GM19438 (cell line): Measurements from ENCODE around the gene P2RY14.

Experiments used
- ATAC-seq: cut with Tn5 transposase; IDR thresholded peaks from one replicate; pipeline ENCODE4 v1.9.1; 2021; ENCODE audit warnings: low read depth; ENCODE audit not compliant: unreplicated experiment

The P2RY14 gene

DNA sequence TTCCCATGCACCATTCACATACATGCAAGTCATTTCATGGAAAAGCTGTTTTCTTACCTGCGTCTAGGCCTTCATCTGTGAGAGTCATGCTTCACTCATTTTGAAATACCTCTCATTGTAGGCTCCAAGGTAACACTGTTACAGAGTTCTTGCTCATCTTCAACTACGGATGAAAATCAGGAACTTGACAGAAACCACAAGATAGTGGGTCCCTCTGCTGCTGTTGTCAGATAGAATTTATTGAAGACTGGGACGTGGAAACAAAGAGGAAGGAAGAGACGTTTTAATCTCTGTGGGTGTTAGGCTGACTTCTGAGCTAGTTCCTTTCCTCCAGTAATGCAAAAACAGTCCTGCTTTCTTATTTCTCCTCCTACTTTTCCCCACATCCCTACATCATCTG, at the start of gene P2RY14:
P2RY14 (minus strand) TSS at position 313 of the 400 bp plus-strand sequence. CDS start 64,226 bp downstream, outside the sequence.
- ATAC-seq: no peak

DNA sequence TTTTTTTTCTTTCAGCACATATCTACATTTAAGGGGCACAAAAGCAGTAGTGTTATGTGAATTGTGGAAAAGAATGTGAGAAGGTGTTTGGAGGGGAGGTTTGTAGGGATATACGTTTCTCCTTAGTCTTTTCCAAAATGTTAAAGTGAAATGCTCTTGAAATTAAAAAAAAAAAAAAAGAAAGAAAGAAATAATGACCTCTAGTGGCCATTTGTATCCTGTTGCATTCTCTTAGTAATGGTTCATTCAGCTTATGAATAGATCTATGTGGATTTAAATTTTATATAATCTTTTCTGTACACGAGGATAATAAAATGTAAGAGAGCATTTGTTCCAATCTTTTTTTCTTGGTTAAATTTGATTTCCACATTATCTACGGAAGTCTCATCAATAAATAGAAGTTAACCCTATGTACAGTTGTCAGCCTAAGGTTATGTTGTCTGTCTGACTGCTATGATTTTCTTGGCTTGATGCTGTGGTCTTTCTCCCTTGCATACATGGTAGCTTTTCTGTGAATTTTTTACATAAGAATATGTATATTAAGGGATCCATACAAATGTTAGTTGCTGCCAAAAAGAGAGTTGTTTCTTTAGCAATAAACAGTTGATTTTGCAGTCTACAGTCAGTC, 49.3 kb upstream of the P2RY14 start:
- no peak for ATAC-seq

DNA sequence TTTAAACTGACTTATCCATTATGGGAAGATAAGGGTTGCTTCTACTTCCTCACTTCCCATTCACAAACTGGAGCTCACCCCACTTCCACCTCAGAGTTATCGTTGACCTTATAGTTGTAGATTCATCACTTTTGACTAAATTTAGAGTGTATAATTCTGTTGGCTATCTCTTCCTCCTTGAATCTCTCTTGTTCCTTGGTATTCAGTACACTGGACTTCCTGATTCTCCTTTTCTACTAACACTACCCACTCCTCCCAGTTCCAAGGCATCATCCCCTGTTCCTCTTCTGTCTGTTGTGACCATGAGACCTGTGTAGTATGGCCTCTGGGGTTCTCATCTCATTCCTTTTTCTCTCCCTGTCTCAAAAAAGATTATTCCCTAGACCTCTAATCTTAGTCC, 44.2 kb upstream of the P2RY14 start:
- ATAC-seq: no peak

DNA sequence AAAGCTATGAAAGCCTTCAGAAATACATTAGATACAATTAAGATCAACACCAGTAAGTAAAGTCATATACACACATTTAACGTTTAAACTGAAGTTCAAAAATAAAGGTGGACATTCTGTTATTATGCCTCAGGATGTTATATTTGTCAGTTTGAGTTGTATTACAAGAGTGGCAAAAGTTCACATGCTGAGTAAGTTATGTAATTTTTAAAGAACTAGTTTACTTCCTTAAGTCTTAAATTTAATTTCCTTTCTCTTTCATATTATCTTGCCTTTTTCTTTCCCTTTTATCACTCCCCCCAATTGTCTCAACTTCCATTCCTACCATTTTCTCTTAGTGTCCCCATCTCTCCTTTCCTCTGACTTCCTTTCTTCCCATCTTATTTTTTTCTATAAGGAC, 43.2 kb upstream of the P2RY14 start:
- ATAC-seq: no peak

DNA sequence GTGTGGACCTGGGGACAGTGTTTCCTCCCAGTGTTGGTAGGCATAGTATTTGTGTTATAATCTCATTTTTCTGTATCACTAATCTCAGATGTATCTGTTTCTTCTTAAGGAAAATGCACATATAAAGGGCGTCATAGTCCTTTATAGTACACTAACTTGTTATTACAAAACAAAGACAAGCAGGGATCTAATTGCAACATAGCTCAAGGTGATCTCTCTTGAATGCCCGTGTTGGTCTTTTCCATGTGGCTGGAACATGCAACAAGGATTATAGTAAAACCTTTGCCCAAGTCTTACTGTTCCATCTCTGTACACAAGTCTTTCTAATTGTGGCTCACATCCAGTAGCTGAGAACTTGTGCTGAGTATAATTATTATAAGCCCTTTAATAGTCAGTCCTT, 41.8 kb upstream of the P2RY14 start:
- no peak for ATAC-seq

DNA sequence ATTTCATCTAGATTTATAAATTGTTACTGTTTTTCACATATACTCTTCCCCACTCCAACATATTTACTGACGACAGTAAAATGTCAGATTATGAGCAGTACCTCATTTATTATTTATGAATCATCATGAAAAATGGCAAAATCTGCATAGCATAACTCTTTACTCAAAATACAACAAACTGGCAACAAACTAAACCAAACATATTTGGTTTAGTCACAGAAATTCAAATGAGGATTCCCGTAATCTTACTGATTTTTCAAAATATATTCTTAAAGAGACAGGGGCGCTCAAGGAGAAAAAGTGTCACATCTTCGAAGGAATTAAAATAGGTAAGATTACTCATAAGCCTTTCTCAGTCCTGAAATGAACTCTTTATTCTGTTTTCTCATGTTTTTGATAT, 41.3 kb upstream of the P2RY14 start:
- no peak for ATAC-seq

DNA sequence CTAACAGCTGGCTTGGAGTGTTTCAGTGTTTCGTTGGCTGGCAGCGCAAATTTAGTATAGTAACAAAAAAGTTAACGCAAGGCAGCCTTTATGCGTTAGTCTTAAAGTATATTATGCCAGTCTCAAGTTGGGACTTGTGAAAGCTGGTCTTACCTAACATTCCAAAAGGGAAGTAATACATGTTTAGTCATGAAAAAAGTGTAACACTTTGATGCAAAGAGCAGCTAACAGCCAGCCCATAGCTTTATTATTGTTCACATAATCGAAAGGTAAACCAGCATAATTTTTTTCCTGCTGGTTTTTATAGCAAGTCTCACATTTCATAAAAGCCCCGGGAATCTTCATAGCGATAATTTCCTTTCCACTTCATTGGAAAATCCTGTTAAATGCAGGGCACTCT, 40.6 kb upstream of the P2RY14 start:
- no peak for ATAC-seq

DNA sequence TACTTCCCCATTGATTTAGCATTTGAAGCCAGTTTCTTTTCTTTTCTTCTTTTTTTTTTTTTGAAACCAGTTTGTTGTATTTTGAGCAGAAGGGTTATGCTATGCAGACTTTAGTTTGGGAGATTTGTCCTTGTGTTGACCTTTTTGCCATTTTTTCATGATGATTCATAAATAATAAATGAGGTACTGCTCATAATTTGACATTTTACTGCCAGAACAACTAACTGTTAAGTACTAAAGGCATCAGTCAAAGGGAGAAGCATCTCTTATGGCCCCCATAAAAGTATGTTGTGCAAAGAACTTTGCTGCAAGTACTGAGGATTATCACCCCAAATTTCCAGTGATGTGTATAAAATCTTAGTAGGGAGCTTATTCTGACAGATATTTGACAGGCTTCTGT, 40.0 kb upstream of the P2RY14 start:
- ATAC-seq: no peak

DNA sequence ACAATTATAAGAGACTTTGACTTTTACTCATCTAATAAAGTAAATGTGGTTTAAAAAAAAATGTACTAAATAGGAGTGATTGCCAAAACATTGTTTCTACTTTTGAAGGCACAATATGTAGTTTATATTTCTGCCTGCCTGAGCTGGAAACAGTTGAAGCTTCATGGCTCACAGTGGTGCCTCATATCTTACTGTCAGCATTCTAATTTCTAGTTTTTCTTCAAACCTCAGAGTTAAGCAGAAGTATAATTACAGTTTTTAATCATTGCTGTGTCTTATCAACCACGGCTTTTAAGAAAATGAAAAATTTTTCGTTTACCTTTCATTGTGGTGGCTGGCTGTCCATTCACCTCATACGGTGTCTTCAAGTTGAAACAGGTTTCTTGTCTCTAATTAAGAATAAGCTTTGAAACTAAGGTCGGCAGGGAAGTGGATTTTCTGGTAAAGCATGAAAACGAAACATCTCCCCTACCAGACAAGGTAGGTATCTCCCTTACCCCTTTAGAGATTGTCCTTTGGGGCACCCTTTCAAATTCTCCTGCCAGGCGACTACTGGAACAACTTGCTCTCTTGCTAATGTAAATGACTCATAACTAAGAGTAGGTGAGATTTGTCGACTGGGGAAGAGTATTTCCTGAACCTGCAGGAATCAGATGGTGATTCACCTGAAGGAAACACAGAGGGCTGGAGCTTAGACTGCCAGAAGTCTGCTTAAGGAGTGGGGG, 38.1 kb upstream of the P2RY14 start, which contains the start of gene GPR87:
GPR87 (minus strand) TSS at position 554 of the 725 bp plus-strand sequence. CDS start 16,720 bp downstream, outside the sequence.
- no peak for ATAC-seq

DNA sequence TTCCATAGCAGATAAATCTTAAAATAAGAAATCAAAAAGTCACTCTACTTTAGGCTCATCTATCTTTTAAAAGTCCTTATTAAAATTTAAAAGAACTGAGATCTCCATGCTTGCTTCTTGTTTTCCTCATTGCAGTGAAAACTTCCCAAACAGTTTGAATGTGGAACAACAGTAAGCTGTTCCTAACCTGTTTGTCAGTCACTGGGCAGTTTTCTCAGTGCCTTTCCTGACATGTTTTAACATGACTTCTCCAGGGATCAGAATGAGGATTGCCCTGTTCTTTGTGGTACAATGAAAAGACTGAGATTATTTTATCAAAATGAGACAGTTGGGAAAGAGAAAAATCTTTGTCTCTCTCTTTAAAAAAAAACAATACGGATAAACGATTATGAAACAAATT, 37.5 kb upstream of the P2RY14 start:
- ATAC-seq: no peak

DNA sequence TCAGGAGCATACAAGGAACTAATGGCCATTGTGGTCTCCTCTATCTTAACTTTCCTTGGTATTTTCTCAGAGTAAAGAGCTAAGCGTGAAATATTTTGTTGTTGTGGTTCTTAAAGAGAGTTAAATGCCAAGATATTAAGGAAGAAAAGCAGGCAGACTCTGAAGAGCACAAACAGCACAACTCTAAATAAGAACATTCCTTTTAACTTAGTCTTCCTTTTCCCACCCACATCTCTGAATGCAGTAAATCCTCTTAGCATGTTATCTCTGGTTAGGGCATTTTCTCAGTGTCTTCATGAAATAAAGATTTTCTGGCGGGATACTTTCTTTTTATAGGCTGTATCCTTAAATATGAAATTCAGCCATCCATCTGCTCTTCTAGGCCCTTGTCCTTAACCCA, 36.8 kb upstream of the P2RY14 start:
- no peak for ATAC-seq

DNA sequence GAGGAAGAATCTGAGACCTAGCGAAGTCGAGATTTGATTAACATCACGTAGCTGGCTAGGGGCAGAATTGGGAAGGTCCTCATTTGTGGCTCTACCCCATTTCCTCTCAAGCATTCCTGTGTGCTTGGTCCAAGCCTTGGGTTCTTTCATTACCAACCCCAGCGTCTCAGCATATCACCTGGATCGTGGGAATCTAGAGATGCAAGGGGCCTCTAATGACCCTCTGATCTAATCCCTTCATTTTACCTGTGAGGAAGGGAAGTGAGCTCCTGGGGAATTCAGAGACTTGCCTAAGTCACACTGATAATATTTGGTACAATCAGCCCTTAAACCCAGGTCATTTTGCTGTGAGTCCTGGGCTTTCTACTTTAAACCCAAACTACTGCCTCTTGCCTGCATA, 36.3 kb upstream of the P2RY14 start:
- no peak for ATAC-seq

DNA sequence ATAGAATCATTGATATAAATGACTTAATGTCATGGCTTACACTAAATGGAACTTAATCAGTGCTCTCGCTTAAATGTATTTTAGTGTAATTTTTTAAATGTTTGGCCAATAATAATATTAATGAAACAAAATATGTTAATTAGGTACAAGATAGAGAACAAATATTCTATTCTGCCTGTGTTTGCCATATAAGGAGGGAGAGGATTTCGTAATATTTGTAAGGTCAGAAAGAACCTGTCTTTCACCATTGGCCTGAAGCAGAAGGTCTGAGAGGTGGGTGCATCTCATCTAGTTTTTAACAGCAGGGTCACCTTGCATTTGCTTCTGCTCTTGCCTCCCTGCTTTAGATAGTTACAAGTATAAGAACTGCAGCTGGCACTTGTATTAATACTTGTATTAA, 35.8 kb upstream of the P2RY14 start:
- no peak for ATAC-seq

DNA sequence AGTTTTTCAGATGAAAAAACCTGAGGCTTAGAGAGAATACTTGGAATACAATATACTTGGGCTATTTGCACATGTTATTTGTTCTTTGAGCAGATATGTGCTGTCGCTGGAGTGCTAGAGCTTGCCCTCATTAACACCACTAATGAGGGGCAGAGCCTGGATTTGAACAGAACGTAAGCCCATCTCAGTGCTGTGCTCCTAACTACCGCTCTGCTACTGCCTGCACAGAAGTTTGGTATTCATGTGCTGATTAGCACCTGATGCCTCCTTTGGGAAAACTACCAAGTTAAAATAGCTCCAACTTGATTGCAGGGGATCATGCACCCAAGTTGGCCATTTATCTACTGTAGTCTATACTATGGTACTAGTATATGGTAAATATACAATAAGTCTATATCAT, 34.6 kb upstream of the P2RY14 start:
- ATAC-seq: no peak

DNA sequence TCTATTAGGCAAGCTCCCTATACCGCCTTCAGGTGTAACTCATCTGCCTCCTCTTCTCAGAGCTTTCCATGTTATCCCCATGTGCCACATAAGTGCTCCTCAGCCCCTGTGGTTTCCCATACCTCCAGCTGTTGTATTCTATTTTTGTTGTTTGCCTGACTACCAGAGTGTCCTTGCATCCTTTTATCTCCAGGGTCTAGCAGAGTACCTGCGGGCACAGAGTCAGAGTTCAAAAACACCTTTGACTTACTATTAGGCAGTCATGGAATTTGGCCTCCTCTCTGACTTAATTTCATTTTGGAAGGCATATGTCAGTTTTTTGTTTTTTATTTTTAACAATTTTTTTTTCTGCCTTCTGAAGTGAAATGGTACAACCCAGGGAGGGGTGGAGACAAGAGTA, 31.2 kb upstream of the P2RY14 start:
- ATAC-seq: no peak

DNA sequence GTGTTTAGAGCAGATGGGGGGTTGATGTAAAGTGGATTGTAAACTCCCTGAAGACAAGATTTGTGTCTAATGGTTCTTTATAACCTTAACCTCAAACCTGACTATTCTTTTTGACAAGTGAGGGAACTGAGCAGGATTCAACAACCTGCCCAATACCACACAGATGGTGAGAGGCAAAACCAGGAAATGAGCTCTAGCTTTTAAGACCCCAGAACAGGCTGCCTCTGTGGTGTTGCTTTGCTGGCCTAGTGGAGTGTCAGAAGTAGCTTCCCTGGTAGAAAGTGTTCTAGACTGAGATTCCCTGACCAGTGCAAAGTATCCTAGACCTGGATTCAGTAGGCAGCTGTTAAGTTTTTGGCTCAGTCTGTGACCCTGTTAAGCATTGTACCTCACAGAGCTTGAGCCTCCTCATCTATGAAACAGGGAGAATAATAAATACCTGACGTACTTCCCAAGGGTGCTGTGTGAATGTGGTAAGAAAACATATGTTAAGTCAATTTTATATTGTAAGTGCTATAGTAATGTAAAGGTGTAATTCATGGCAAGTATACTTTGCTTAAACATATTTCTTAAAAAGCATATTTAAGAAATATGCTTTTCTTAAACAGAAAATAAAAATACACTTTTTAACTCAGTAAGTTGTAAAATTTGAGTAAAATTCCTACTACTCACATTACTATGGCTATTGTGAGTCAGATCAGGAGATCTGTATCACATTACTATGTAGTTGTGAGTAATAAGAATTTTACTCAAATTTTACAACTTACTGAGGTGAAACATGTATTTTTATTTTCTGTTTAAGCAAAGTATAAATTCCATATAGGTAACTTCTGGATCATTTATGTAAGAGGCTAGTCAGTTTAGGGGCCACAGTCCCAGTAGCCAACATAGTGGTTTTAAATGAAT, 29.5 kb upstream of the P2RY14 start:
- ATAC-seq: no peak

DNA sequence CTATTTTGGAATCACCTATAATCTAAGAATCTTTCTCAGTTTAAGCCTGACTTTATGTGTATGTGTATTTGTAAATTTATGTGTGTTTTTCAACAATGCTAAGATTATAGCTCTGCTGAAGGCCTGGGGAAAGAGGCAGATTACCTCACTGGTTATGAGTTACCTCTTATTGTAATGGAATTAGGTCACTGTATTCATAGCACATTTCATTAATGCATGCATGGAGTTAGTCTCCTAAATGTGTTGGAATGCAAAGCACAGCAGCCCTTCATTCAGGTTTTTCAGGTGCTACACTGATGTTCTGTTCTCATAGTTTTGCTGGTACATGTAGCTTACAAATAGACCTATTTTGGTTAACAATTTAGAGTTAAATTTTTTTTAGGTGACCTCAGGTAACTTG, 28.8 kb upstream of the P2RY14 start:
- ATAC-seq: no peak

DNA sequence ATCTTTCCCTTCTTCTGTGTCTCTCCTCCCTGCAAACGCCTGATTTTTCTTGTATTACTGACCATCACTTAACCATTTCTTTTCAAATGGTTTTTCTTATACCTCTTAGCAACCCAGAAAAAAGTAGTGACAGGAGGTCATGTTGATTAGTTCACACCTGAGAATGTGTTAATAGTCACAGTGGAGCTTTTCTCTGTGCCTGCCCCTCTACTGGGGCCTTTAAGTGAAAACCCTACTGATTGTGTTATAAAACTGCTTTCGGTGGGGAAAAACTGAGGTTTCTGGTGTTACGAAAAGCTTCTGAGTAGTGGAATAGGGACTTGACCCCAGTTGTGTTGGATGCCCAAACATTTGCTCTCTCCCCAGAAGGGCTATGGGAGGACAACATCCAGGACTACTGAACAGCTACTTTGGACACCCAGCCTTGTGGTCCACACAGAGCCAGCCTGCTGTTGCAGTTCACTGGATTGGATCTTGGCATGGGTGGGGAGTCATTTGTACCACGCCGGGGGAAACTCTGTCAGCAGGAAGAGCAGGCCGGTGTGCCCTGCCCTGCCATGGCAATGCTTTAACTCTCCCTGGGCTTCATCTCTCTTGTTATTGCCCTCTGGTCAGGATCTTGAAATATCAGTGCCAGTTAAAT, 27.9 kb upstream of the P2RY14 start:
- ATAC-seq: no peak

DNA sequence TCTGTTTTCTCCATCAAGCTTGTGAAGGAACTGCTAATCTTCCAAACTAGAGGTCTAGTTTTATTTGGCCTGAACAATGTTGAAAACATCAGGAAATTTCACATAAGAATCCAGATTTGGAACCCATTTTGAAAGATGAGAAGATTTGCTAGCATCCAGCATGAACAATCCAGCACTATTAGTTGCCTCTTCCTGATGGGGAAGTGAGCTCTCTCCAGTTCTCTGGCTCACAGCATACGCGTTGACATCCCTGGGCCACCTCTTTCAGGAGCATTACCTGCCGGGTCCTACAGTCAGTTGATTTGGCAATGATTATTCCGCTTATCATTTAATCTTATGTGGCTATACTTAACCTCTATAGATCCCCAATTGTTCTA, 27.4 kb upstream of the P2RY14 start:
- no peak for ATAC-seq

DNA sequence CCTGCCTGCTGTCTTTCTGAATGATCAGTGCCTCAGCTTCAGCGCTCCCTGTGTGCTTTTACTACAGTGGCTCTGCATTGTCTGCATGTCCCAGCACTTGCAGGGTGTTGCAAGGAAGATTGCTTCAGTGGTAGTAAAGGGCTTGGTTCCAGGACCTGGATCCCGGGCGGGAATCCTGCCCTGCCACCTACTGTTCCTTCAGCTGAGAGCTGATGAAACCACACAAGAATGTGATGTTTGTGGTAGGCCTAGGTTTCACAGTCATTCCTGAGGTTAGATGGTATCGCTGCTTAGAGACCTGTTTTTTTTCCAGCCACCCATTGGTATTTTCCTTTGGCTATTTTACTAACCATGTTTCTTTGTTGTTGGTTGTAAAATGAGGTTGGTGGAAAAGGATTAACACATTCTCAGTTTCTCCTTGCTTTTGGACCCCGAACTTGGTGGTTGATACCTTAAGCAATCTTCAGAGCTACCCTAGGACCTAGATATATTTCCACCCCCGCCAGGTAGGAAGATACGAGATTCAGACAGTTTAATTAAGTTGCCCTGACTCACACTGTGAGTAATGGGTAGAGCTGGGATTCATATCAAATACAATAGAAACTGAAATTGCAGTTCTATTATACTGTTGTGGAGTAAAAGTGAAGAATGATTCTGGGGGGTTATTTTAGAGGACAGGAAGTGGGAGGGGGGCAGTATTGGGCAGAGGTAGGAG, 26.9 kb upstream of the P2RY14 start:
- ATAC-seq: no peak
